ENCODE results near the gene RAB33B. TPM values are rescaled to one million over a fixed set of nuclear protein-coding genes. Genes with fewer than 3 reads are reported as not detected.

The RAB33B gene
- total RNA-seq, 1 experiment from 2014 or later, result 5.7 TPM

DNA sequence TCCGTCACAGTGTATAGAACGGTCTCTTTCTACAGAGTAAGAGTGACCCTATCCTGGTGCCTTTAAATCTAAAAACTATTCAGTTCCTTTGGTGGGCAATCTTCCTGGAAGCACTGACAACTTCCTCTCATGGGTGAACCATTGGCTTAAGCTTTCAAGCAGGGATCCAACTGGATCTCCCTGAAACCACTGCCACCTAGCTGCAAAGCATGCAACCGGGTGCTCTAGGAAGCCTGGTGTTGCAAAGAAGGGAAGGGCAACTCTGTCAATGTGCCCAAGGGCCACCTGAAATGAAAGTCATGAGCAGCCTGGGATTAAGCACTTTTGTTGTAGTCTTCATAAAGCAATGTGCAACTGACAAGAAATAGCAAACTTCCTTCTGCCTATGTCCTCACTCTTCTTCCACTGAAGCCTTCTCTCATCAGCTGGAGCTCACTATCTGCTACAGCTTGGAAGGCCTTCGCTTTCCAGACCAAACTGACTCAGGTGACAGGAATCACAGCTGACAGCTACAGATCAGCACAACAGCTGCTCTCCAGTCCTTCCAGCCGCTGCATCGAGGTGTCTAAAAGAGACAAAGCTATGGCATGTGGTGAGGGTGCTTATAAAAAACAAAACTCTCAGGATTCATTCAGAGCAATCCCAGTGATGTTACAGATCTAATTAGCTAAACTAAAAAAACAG is 55.9 kb downstream of the RAB33B start:
- no peaks in the 10 kb centered on the region for H3K9me3 Mint-ChIP-seq
- ATAC-seq (peak; percentile 91), DNase-seq (ENCODE audit: low spot score) (peak; percentile 47)
- TF ChIP-seq SMAD3 (CRISPR knock-in tag; IDR thresholded peaks at IDR 0.05; ENCODE audit: borderline replicate concordance) (0 out of 2 replicates have a peak, but pooled peaks have one; percentile 39), ETV6 (CRISPR knock-in tag; IDR thresholded peaks at IDR 0.05) (no peak)
- no peak overlapping the region for H3K4me3 Mint-ChIP-seq
- H3K36me3 Mint-ChIP-seq, result peaks cover 3% of the 10 kb centered on the region; the same call in 1 of the 2 replicates
- ChIA-PET CTCF (interaction anchor here (0.6 to 2.8 kb wide), 23 partner anchors 8 to 479 kb away, joined by 3 to 36 read pairs (median 4); partner anchors contain the start of genes RAB33B and SETD7), POLR2A (interaction anchor here (0.5 kb wide), 1 partner anchor 201 kb away, joined by 3 read pairs; no protein-coding TSS in a partner anchor)
- peaks cover 15% of the 10 kb centered on the region for H3K4me1 Mint-ChIP-seq
- H3K27ac Mint-ChIP-seq, result no peak overlapping the region; the same call in 1 of the 2 replicates
- H3K27me3 Mint-ChIP-seq (ENCODE audit: low read depth), result no peaks in the 10 kb centered on the region

DNA sequence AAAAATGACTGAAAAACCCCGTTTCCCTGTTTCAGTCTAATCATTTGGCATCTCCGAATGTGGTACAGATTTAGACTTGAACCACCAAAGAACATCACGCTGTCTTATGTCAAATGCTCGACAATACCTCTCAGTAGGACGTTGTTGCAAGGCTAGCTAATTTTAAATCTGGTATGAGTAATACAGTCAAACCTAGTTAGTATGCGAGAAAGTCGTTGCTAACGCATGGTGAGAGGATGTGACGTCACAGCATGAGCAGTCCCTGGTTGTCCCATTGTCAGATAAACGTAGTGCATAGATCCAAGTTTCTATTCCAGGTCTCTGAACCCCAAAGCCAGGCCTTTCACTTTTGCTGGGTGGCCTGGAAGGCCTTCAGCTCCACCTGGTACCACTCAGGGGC is 57.4 kb downstream of the RAB33B start:
- no peak for TF ChIP-seq SMAD4 (CRISPR knock-in tag; IDR thresholded peaks at IDR 0.05)
- ChIA-PET POLR2A (no interaction called here), CTCF (interaction anchor here (1.1 to 1.8 kb wide), 4 partner anchors 11 to 216 kb away, joined by 4 to 7 read pairs (median 6); no protein-coding TSS in a partner anchor)
- H3K4me1 Mint-ChIP-seq, result peaks cover 15% of the 10 kb centered on the region
- H3K27me3 Mint-ChIP-seq (ENCODE audit: low read depth), result no peaks in the 10 kb centered on the region
- ATAC-seq (no peak), DNase-seq (ENCODE audit: low spot score) (no peak)
- H3K36me3 Mint-ChIP-seq, result peaks cover 6% of the 10 kb centered on the region; the same call in 1 of the 2 replicates
- no peak overlapping the region for H3K27ac Mint-ChIP-seq
- no peak overlapping the region for H3K4me3 Mint-ChIP-seq
- H3K9me3 Mint-ChIP-seq, result no peaks in the 10 kb centered on the region

DNA sequence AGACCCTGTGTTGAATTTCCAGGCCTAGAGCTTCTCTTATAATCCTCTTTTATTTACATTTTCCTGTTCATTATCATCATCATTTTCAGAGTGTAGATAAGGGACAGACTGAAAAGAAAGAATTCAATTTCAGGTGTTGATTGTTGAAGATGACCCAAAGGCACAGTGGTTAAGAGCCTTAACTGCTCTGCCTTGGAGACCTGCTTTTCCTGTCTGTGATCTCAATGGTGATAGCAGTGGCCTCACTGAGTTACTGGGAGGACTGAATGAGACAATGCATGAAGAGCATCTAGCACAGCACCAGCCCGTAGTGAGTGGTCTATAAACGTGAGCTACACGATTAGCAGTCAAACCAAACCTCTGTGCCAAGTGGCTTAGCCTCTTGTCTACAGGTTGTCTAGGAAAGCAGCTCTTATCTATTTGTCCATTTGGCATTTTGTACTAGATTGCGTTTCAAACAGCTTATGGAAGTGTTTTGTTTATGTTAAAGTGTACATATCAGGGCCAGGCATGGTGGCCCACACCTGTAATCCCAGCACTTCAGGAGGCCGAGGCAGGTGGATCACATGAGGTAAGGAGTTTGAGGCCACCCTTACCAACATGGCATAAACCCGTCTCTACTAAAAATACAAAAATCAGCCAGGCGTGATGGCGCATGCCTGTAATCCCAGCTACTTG is 60.6 kb downstream of the RAB33B start:
- no peaks in the 10 kb centered on the region for H3K9me3 Mint-ChIP-seq
- H3K27me3 Mint-ChIP-seq (ENCODE audit: low read depth), result no peaks in the 10 kb centered on the region
- peaks cover 7% of the 10 kb centered on the region for H3K4me1 Mint-ChIP-seq
- POLR2A ChIA-PET, result interaction anchor here (0.6 to 0.7 kb wide), 2 partner anchors 42 to 194 kb away, joined by 3 to 4 read pairs; partner anchors contain the start of gene SETD7
- peaks cover 11% of the 10 kb centered on the region for H3K36me3 Mint-ChIP-seq
- H3K27ac Mint-ChIP-seq, result no peak overlapping the region
- no peak for TF ChIP-seq TP53 (CRISPR knock-in tag; IDR thresholded peaks at IDR 0.05)
- no peak for TF ChIP-seq RELA (CRISPR knock-in tag; IDR thresholded peaks at IDR 0.05; ENCODE audit: borderline replicate concordance)
- TF ChIP-seq MXD4 (CRISPR knock-in tag; IDR thresholded peaks at IDR 0.05; ENCODE audit: borderline replicate concordance), result no peak
- no peak for TF ChIP-seq TCF7 (CRISPR knock-in tag; IDR thresholded peaks at IDR 0.05; ENCODE audit: low read depth)
- TF ChIP-seq, protein P1, sequence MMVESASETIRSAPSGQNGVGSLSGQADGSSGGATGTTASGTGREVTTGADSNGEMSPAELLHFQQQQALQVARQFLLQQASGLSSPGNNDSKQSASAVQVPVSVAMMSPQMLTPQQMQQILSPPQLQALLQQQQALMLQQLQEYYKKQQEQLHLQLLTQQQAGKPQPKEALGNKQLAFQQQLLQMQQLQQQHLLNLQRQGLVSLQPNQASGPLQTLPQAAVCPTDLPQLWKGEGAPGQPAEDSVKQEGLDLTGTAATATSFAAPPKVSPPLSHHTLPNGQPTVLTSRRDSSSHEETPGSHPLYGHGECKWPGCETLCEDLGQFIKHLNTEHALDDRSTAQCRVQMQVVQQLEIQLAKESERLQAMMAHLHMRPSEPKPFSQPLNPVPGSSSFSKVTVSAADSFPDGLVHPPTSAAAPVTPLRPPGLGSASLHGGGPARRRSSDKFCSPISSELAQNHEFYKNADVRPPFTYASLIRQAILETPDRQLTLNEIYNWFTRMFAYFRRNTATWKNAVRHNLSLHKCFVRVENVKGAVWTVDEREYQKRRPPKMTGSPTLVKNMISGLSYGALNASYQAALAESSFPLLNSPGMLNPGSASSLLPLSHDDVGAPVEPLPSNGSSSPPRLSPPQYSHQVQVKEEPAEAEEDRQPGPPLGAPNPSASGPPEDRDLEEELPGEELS (CRISPR knock-in tag; IDR thresholded peaks at IDR 0.05), result no peak
- no peak for TF ChIP-seq ZBTB43 (CRISPR knock-in tag; IDR thresholded peaks at IDR 0.05)
- TF ChIP-seq ATF1 (CRISPR knock-in tag; IDR thresholded peaks at IDR 0.05), result no peak
- TF ChIP-seq IRF2 (CRISPR knock-in tag; IDR thresholded peaks at IDR 0.05; ENCODE audit: borderline replicate concordance, low read depth), result no peak
- no peak for TF ChIP-seq FOXP1 (CRISPR knock-in tag; IDR thresholded peaks at IDR 0.05; ENCODE audit: borderline replicate concordance)
- no peak for TF ChIP-seq SMAD3 (CRISPR knock-in tag; IDR thresholded peaks at IDR 0.05; ENCODE audit: borderline replicate concordance)
- TF ChIP-seq ZNF317 (CRISPR knock-in tag; IDR thresholded peaks at IDR 0.05; ENCODE audit: borderline replicate concordance, low read depth), result no peak
- no peak for TF ChIP-seq NR3C1 (CRISPR knock-in tag; conservative IDR thresholded peaks at IDR 0.05; ENCODE audit: low read depth)
- no peak for TF ChIP-seq ZNF512 (CRISPR knock-in tag; IDR thresholded peaks at IDR 0.05; ENCODE audit: borderline replicate concordance)
- no peak for TF ChIP-seq SMAD4 (CRISPR knock-in tag; IDR thresholded peaks at IDR 0.05)
- no peak for TF ChIP-seq EMX1 (CRISPR knock-in tag; IDR thresholded peaks at IDR 0.05)
- TF ChIP-seq FOXK1 (CRISPR knock-in tag; IDR thresholded peaks at IDR 0.05), result no peak
- TF ChIP-seq, protein P2, sequence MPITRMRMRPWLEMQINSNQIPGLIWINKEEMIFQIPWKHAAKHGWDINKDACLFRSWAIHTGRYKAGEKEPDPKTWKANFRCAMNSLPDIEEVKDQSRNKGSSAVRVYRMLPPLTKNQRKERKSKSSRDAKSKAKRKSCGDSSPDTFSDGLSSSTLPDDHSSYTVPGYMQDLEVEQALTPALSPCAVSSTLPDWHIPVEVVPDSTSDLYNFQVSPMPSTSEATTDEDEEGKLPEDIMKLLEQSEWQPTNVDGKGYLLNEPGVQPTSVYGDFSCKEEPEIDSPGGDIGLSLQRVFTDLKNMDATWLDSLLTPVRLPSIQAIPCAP (CRISPR knock-in tag; IDR thresholded peaks at IDR 0.05), result no peak
- TF ChIP-seq, protein P3, sequence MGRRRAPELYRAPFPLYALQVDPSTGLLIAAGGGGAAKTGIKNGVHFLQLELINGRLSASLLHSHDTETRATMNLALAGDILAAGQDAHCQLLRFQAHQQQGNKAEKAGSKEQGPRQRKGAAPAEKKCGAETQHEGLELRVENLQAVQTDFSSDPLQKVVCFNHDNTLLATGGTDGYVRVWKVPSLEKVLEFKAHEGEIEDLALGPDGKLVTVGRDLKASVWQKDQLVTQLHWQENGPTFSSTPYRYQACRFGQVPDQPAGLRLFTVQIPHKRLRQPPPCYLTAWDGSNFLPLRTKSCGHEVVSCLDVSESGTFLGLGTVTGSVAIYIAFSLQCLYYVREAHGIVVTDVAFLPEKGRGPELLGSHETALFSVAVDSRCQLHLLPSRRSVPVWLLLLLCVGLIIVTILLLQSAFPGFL (CRISPR knock-in tag; IDR thresholded peaks at IDR 0.05; ENCODE audit: borderline replicate concordance), result no peak
- no peak overlapping the region for H3K4me3 Mint-ChIP-seq
- DNase-seq (ENCODE audit: low spot score) (no peak), ATAC-seq (no peak)
- CTCF ChIA-PET, result interaction anchor here (1.0 to 2.9 kb wide), 3 partner anchors 10 to 50 kb away, joined by 3 to 8 read pairs (median 4); no protein-coding TSS in a partner anchor
